K562 (cell line): ENCODE measurements around the gene GINS1. TPM values are rescaled to one million over a fixed set of nuclear protein-coding genes. Genes with fewer than 3 reads are reported as not detected.

ENCODE experiments used
- MNT ChIP-seq, 2 experiments: fragments of 450-650 bp; conservative IDR thresholded peaks; 2 replicates each; pipeline ENCODE4 v1.6.1; 2017; ENCODE audit warnings: mild to moderate bottlenecking in 2 of 2, moderate library complexity in 2 of 2
- PHB2 ChIP-seq: fragments of 450-650 bp; IDR thresholded peaks from 2 replicates; pipeline ENCODE4 v1.6.1; 2017; ENCODE audit warnings: low read depth
- SRF ChIP-seq, 2 experiments: fragments of 250-450, 450-650 bp in 1 of 2; sonication (Bioruptor Pico) in 1 of 2; sonication (generic) in 1 of 2; formaldehyde crosslinking; IDR thresholded peaks; 2 replicates each; pipeline versions ENCODE4 v1.5.0 to v1.5.1; 2020 to 2022; ENCODE audit warnings: mild to moderate bottlenecking in 1 of 2, missing genetic modification reagents in 1 of 2
- TFAM ChIP-seq: fragments of 250-450 bp; sonication (Bioruptor Pico); conservative IDR thresholded peaks from 2 replicates; pipeline ENCODE4 v1.5.0; 2021; ENCODE audit warnings: mild to moderate bottlenecking, moderate library complexity
- TGIF2 ChIP-seq: sonication (generic); formaldehyde crosslinking; IDR thresholded peaks from 2 replicates; pipeline ENCODE4 v1.8.1; 2022; ENCODE audit warnings: mild to moderate bottlenecking, missing genetic modification reagents, moderate library complexity
- ZFP91 ChIP-seq: sonication (generic); formaldehyde crosslinking; IDR thresholded peaks from 2 replicates; pipeline ENCODE4 v1.8.0; 2022; ENCODE audit warnings: mild to moderate bottlenecking, missing genetic modification reagents
- ZNF133 ChIP-seq: fragments of 250-450 bp; sonication (Bioruptor Pico); IDR thresholded peaks from 2 replicates; pipeline ENCODE4 v1.4.0; 2020; ENCODE audit warnings: mild to moderate bottlenecking
- ZNF75A ChIP-seq: fragments of 450-650 bp; formaldehyde crosslinking; IDR thresholded peaks from 2 replicates; pipeline ENCODE4 v1.4.0; 2020; ENCODE audit warnings: mild to moderate bottlenecking
- polyA plus RNA-seq, 8 experiments: library from polyadenylated mRNA; depleted of rRNA in 4 of 8; stranded (reverse) in 5 of 8; unstranded in 3 of 8; fragments of >200 nt; fragmentation: Nextera tagmentation in 2 of 8; fragmentation: Illumina TruSeq in 1 of 8; extraction: Ambion mirVana in 2 of 8; extraction: Trizol in 1 of 8; gene quantifications; 2 replicates each; pipeline versions ENCODE4 v1.2.1 to v1.2.3, GENCODE V29; 2011 to 2014; ENCODE audit warnings: inconsistent platforms in 1 of 8, missing spikeins in 1 of 8
- total RNA-seq, 7 experiments: library from RNA; depleted of rRNA in 6 of 7; stranded (reverse); fragments of >200 nt in 6 of 7; fragmentation: Illumina TruSeq in 2 of 7; extraction: Trizol in 2 of 7; gene quantifications; 2 replicates each; pipeline versions ENCODE4 v1.2.1 to v1.2.3, GENCODE V29; 2011 to 2021; ENCODE audit warnings: low replicate concordance in 1 of 7

The GINS1 gene
- total and polyA plus RNA-seq, 9 of the 15 experiments (the other 6 are each of a cell fraction or from before 2014, with no cell fraction given) = 13.1 to 31.8 (median 24.1) TPM

- TF ChIP-seq ZFP91 (CRISPR knock-in tag) (no peak), PHB2 (no peak), MNT (conservative IDR thresholded peaks at IDR 0.05) (no peak), TGIF2 (CRISPR knock-in tag) (no peak), SRF (CRISPR knock-in tag; IDR thresholded peaks at IDR 0.05) (no peak), TFAM (no peak), ZNF75A (no peak), ZNF133 (CRISPR knock-in tag) (no peak)
Measured at GRCh38 chr20:25372584-25373336, 34.7 kb upstream of the GINS1 start (continued).
